NCI-H146 treated with DMSO at 0.1 percent for 48 hours (cell line): Measurements from ENCODE around the gene LBX1.

Experiments
- DNase-seq: peaks from one replicate; lab custom pipeline; 2025; ENCODE audit not compliant: unreplicated experiment; lab: John Stamatoyannopoulos, UW

Gene LBX1

DNA sequence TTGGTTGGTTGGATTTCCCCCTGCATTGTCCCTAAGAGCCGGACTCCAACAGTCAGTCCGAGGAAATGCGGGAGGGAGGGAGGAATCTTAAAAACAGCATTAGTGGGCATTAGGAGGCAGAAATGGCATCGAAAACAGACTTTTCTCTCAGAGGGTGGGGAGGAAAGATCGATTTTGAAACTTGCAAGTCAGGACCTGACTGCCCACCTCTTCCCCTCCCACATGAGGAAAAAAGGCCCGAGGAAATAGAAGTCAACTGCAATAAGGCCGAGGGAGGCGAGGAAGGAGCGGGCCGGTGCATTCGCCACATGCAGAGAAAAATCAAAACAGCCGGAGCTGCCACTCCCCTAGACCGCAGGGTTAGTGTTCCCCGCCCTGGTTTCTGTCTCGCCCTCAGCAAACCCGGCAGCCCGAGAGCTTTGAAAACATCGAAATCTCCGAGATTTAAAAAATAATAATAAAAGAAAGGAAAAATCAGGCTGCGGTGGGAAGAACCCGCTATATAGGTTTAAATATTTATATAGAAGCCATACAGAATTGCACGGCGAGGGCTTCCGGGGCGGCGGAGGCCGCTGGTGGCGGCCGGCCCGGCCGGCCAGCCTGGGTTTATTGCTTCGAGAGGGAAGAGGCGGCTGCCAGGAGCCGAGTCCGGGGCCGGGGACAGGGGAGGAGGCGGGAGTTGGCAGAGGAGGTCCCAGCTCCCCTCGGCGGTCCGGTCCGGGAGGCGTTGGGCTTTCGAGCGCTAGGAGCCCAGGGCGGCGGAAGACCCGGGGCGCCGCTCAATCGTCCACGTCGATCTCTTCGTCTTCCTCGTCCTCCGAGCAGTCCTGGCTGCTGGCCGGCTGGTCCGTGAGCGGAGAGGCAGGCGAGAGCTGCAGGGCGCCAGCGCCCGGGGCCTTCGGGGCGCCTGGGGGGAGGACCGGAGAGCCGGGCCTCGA lies 2.5 kb downstream of the LBX1 start:
- DNase-seq = no peak

DNA sequence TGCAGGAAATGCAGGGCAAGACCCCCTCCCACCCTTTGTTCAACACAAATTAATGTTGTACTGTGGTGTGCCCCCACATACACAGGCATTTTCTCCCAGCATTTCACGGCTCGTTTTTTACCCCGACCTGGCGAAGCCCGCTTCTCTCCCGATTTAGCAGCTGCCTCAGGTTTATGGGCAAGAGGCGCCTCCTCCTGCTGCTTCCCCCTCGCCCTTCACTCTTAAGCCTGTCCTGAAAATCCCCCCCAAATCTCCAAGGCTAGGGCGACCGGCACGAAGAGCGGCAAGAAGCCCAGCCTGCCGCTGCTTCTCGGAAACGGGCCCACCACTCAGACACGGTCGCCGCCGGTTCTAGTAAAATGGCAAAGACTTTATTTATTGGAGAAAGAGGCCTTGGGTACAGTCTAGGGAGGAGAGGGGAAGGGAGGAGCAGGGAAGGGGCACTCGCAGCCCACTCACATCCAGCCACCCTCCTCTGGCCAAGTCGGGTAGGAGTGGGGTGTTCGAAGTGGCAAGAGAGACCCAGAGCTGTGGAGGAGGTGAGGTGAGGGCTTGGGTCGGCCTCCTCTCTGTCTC lies 3.3 kb downstream of the LBX1 start:
- no peak for DNase-seq

- DNase-seq = no peak
These were observed 4.1 kb downstream of the LBX1 start for GRCh38 chr10:101224910-101225823.

DNA sequence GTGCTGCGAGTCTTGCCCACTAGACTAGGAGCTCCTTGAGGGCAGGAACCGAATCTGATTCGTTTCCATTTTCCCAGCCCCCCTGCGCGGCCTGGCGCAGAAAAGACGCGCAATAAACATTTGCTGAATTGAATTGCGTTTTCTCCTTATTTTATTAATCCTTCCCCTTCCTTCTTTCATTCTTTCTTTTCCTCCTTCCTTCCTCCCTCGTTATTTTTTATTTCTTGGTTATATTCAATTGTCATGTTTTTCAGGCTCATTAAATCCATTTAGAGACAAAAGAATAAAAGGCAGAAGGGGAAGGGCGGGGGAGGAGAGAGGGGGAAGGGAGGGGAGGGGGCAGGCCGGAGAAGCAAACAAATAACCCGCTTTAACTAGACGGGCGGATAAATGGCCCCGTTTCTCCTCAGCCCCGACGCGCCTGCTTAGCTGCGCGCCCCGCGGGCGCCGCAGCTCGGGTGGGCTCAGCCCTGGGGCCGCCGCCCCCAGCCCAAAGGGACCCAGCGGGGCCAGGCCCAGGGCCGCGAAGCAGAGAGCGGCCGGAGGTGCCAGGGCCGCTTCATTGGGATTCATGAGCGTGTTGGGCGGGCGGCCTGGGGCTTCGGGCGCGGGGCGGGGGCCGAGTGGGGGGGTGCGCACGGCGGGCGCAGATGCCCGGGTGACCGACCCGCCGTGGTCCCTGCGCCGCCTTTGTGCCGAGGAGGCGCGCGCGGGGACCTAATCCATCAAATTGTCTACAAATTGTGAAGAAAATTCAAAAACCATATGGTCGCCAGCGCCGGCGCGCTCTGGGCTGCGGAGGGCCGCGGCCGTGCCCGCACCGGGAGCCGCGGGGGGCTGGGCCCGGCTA lies 5.0 kb downstream of the LBX1 start:
- no peak for DNase-seq

DNA sequence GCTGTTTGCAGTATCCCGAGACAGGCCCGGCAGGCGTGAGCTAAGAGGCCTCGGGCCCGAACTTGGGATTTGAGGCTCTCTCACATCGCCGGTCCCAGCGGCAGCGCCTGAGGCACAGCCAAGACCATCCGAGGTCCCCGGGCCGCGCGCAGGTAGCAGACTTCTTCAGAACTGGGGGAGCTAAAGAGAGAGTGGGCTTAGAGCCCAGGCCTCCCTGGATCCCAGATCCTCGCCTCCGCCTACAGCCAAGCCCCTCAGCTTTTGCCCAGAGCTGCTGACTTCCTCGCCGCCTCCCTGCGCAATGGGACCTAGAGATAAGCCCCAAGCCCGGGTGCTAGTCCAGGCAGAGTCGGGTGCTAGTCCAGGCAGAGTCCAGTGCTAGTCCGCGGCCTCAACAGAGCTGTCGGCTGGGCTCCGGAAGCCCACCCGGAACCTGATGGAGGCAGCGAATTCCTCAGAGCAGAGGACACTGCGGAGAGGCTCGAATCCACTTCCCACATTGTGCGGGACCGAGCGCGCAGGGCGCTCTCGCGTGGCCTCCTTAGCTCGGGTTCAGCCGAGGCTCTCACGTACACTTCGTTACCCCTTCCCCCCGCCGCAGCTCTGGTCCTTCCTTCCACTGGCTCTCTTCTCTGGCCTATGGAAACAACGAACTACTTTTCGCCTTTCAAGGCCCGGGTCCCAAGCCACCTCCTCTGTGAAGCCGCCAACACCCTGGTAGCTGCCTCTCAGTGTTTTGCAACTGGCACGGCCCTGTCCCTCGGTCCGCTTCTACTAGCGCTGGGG lies 5.8 kb downstream of the LBX1 start:
- no peak for DNase-seq

GRCh38 chr10:101222683-101223273 lies 6.5 kb downstream of the LBX1 start:
- DNase-seq = no peak

- DNase-seq = no peak
These were observed 7.2 kb downstream of the LBX1 start for GRCh38 chr10:101221963-101222531.

DNA sequence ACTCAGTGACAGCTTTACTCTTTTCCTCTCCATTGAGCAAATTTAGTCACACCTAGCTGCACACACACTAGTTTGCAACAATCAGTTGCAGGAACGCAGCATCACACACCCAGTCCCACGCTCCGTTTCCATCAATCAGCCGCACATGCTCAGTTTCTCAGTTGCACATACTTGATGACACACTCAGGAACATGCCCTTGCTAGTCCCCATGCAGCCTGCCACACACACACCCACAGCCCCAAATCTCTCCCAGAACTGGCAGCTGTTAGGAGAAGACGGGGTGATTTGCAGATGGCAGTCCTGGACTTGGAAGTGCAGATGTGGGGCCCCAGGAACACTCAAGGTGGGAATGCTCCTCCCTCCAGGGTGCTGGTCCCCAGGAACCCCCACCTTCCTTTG lies 7.7 kb downstream of the LBX1 start:
- DNase-seq = no peak

- DNase-seq = no peak
These were observed 9.3 kb downstream of the LBX1 start for GRCh38 chr10:101219946-101220451.

- no peak for DNase-seq
These were observed 9.9 kb downstream of the LBX1 start for GRCh38 chr10:101219139-101219945.

- no peak for DNase-seq
These were observed 10.7 kb downstream of the LBX1 start for GRCh38 chr10:101218351-101219138.

DNA sequence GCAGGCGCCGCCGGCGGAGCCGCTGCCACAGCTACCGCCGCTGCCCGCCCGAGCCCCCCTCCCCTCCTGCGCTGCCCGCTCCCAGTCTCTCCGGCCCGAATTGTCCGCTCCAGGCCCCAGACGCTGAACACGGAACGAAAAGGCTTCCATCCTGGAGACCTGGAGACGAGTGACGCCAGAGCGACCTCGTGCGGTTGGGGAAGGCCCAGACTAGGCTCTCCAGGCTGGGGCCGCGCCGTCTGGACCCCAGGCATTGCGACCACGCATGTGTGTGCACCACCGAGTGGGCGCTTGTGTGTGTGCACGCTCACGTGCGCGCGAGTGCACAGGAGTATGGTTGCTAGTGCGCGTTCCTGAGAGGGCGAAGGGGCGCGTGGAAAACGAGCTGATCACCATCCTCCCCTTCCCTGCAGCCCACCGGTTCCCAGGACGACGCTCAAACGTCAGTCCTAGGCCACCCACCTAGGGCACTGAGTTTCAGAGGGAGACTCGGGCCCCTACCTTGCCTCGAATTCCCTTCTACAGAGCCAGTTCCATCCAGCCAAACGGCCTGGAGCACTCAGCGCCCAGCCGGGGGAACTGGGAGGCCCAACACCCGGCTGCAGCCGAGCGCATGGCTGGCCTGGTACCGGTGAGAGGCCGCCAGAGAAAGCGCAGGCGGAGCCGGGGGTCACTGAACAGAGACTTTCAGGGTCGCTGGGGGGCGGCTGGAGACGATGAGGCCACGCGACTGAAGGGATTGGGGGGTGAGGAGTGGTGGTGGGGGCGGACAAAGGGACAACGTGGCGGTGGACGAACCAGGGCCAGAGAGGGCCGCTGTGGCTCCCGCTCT lies 11.6 kb downstream of the LBX1 start:
- no peak for DNase-seq

GRCh38 chr10:101217044-101217425 lies 12.2 kb downstream of the LBX1 start:
- DNase-seq = no peak

DNA sequence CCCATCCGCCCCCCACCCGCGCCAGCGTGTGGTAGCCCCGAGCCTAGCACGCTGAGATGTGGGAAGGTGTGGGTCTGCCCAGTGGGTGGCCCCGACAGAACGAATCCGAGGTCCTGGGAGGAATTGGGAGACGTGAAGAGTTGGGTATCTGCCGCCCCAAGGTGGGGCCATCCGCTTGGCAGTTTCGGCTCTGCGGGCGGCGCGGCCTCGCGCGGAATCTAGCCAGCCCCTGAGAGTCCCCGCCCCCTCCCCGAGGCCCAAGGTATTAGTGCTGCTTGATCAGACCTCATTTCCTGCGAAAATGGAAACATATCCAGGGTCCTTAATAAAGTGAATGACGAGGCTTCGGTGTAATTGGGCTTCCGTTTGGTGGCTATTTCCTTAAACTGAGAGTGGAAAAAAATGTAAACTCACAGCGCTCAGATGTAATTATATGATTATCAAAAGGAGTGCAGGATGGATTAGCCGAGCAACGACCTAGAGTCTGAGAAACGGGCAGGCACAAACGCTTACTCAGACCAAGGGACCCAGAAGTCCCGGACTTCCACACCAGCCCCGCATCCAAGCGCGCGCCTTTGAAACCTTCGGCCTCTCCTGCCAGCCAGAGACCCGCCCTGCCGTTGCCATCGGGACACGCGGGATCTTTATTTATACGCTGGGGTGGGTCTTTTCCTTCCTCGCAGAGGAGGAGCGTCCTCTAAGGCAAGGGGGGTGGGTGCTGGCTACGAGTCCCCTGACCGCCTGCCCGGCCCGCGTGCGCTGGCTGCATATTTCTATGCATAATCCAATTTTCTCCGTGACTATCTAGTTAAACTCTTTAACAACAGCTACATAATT lies 12.8 kb downstream of the LBX1 start:
- no peak for DNase-seq

- no peak for DNase-seq
These were observed 13.7 kb downstream of the LBX1 start for GRCh38 chr10:101215397-101216206.
